ENCODE results near the gene ICAM4.
A peak's percentile ranks its signal among the peaks of the same experiment; 100 is the strongest.

DNA sequence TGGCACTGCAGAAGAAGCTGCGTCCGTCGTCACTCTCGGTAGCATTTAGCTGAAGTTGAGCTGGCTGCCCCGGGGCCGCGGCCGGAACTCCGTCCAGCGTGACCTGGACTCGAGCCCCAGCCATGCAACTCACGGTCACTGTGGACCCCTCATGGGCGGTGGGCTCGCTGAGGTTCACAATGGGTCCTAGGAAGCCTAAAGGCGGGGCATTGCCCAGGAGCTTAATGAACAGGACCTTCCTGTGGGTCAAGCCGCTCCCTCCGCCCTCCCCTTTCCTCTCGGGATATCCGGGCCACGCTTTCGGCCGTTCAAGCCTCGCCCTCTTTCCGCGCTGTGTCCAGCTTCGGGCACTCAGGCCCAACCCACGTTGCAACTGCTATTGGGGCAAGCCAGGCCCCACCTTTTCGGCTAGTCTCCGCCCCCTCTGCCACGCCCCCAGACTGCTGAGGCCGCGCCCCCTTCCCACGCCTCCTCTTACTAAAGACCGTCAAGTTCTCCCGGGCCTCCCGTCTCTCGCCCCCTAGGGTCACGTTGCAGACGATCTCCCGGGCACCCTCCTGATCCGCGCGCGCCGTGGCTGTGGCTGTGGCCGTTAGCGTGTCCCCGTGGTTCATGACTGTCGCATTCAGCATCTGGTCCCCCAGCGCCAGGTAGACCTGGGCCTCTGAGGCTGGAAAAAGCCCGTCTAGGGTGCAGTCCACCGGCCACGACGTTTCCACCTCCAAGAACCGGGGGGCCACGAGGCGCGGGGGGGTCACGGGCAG, 48.0 kb downstream of the ICAM4 start:
- peak; percentile 50 to 84 (median 81) for TF ChIP-seq POLR2A (IDR thresholded peaks at IDR 0.05)
- TF ChIP-seq, protein P1, sequence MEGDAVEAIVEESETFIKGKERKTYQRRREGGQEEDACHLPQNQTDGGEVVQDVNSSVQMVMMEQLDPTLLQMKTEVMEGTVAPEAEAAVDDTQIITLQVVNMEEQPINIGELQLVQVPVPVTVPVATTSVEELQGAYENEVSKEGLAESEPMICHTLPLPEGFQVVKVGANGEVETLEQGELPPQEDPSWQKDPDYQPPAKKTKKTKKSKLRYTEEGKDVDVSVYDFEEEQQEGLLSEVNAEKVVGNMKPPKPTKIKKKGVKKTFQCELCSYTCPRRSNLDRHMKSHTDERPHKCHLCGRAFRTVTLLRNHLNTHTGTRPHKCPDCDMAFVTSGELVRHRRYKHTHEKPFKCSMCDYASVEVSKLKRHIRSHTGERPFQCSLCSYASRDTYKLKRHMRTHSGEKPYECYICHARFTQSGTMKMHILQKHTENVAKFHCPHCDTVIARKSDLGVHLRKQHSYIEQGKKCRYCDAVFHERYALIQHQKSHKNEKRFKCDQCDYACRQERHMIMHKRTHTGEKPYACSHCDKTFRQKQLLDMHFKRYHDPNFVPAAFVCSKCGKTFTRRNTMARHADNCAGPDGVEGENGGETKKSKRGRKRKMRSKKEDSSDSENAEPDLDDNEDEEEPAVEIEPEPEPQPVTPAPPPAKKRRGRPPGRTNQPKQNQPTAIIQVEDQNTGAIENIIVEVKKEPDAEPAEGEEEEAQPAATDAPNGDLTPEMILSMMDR (IDR thresholded peaks at IDR 0.05): peak in 2 of 7 experiments; percentile 1 to 15
